Measurements from ENCODE around the gene CDK5RAP2.

The CDK5RAP2 gene

GRCh38 chr9:120570296-120570695 lies 9.7 kb downstream of the CDK5RAP2 start:
- no peak overlapping the region for H3K4me3 ChIP-seq (ENCODE audit: low read length)
- no peak for TF ChIP-seq CTCF (IDR thresholded peaks at IDR 0.05; ENCODE audit: insufficient read depth, low read depth, low read length, missing control alignments)
- no peak for DNase-seq (ENCODE audit: low read depth)

- DNase-seq (ENCODE audit: low read depth): no peak
- no peak overlapping the region for H3K4me3 ChIP-seq (ENCODE audit: low read length)
- TF ChIP-seq CTCF (IDR thresholded peaks at IDR 0.05; ENCODE audit: insufficient read depth, low read depth, low read length, missing control alignments): no peak
Observed at GRCh38 chr9:120569556-120569955, 10.4 kb downstream of the CDK5RAP2 start.

- TF ChIP-seq CTCF (IDR thresholded peaks at IDR 0.05; ENCODE audit: insufficient read depth, low read depth, low read length, missing control alignments): no peak
Observed at GRCh38 chr9:120568816-120569215, 11.2 kb downstream of the CDK5RAP2 start.

GRCh38 chr9:120567874-120568273 lies 12.1 kb downstream of the CDK5RAP2 start:
- no peak for TF ChIP-seq CTCF (IDR thresholded peaks at IDR 0.05; ENCODE audit: insufficient read depth, low read depth, low read length, missing control alignments)
- H3K4me3 ChIP-seq (ENCODE audit: low read length): no peak overlapping the region
- DNase-seq (ENCODE audit: low read depth): no peak

More at GRCh38 chr9:120568816-120569215, 11.2 kb downstream of the CDK5RAP2 start:
- DNase-seq (ENCODE audit: low read depth): no peak
- H3K4me3 ChIP-seq (ENCODE audit: low read length): no peak overlapping the region

- no peak overlapping the region for H3K4me3 ChIP-seq (ENCODE audit: low read length)
- no peak for TF ChIP-seq CTCF (IDR thresholded peaks at IDR 0.05; ENCODE audit: insufficient read depth, low read depth, low read length, missing control alignments)
- no peak for DNase-seq (ENCODE audit: low read depth)
Observed at GRCh38 chr9:120567081-120567480, 12.9 kb downstream of the CDK5RAP2 start.

- TF ChIP-seq CTCF (IDR thresholded peaks at IDR 0.05; ENCODE audit: insufficient read depth, low read depth, low read length, missing control alignments): no peak
- DNase-seq (ENCODE audit: low read depth): no peak
- no peak overlapping the region for H3K4me3 ChIP-seq (ENCODE audit: low read length)
Observed at GRCh38 chr9:120564589-120564988, 15.4 kb downstream of the CDK5RAP2 start.

- DNase-seq (ENCODE audit: low read depth): peak; percentile 26
- no peak for TF ChIP-seq CTCF (IDR thresholded peaks at IDR 0.05; ENCODE audit: insufficient read depth, low read depth, low read length, missing control alignments)
- no peak overlapping the region for H3K4me3 ChIP-seq (ENCODE audit: low read length)
Observed at GRCh38 chr9:120562861-120563443, 17.0 kb downstream of the CDK5RAP2 start.

All from epithelial cell of esophagus (primary cell).